Measurements from ENCODE around the gene CCNYL1.

The CCNYL1 gene

DNA sequence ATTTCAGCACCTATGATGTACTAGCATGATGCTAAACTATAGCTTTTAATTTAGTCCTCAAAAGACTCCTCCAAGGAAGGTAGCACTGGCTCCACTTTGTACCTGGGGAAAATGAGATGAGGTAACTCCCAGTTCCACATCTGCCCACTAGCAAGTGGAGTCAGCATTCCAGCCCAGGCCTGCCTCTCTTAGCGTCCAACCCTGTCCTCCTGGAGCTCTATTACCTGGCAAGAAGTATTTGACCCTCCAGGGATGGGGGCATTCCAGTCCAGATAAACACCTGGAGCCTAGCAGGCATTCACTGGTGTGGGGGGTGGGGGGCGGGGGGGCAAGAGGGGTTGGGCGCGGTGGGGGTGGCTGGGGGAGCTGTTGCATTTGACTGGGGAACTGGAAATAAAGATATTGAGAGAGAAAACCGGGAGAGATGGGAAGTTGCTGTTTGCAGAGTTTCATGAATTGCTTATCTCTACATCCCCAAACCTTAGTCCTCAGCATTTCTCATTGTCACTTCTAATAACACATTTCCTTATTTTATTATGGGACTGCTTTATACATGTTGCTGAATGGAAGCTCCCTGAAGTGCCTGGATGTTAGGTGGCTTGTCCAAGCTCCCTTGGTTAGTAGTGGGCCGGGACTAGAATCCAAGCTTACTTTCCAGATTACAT is 80.3 kb downstream of the CCNYL1 start:
- DNase-seq (ENCODE audit: low read depth in 3 of 3) = no peak

DNA sequence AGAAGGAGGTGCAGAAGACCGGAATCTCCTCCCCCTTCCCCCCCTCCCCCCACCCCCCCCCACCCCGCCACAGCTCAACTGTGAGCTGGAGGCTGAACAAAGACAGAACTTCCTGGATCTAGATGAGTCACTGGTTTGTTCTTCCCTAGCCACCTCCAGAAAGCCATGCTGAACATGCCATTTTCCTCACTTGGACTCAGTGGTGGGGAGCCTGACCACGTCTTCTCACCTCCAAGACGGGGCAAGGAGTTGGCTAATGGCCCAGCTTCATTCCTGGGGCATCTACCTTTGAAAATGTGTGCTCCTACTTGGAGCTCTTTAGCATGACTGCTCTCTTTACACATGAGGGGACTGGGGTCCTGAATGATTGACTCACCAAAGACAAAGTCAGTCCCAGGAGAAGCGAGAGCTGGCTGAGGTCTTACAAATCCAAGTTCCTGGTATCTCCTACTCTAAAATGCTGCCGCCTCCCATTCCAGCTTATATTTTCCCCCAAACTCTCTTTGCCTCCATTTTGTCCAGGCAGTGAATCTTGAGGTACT is 80.9 kb downstream of the CCNYL1 start:
- DNase-seq (ENCODE audit: low read depth in 3 of 3) = no peak

DNA sequence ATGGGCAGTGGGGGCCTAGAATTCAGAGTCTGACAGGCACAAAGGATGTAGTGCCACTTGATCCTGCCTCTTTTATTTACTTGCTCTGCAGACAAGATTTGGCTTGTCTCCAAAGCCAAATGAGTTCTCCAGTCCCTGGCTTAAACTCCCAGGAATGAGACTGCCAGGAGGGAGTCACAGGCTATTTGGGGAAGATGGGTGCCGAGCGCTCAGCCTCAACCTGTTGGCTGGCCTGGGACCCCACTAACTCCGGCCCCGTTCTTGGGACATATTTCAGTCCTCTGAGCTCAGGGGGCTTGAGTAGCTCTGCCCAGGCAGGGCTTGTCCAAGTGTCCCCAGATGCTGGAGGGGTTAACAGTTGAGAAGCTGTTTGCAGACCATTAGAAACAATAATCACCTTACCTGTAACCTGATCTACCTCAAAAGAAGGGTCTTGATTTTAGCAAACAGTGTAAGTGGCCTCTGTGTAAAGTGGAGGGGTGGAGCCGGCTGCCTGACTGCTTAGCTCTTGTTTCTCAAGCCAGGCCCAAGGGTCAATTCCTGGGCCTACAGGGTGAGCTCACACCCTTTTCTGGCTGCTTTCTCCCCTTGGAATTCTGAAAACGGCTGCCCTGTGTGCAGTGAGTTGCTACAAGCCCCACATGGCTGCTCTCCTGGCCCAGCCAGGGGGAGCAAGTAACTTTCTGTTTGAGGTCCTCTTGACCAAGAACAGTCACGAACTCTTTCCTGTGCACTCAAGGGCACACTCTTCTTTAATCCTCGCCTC is 85.3 kb downstream of the CCNYL1 start:
- no peak for DNase-seq (ENCODE audit: low read depth in 3 of 3)

GRCh38 chr2:207801259-207801658 is 89.8 kb downstream of the CCNYL1 start:
- DNase-seq (ENCODE audit: low read depth in 3 of 3) = no peak

GRCh38 chr2:207802650-207803049 is 91.2 kb downstream of the CCNYL1 start:
- no peak for DNase-seq (ENCODE audit: low read depth in 3 of 3)
